CD14-positive monocyte (primary cell): ENCODE measurements around the gene MYCBP2. TPM values are rescaled to one million over a fixed set of nuclear protein-coding genes. Genes with fewer than 3 reads are reported as not detected.

ENCODE experiments used
- DNase-seq, 3 donors: peaks; one replicate each; pipeline ENCODE4 v3.0.0-alpha.2; 2011 to 2022
- H2AFZ ChIP-seq: 2 replicates; pipeline ENCODE4 v1.6.0; 2012; ENCODE audit warnings: mild to moderate bottlenecking, low read depth, low read length, inconsistent platforms; ENCODE audit not compliant: insufficient read depth, poor library complexity, severe bottlenecking
- H3K27ac ChIP-seq, 2 donors: 1 replicate in 1 of 2; 2 replicates in 1 of 2; pipeline ENCODE4 v1.5.1; 2012 to 2013; ENCODE audit warnings: low read length in 2 of 2, control low read depth in 1 of 2, inconsistent platforms in 1 of 2, low read depth in 1 of 2, mild to moderate bottlenecking in 1 of 2
- H3K27me3 ChIP-seq, 2 donors: one replicate each; pipeline versions ENCODE4 v1.6.0 to v1.6.1; 2011 to 2013; ENCODE audit warnings: low read length in 2 of 2; ENCODE audit not compliant: control insufficient read depth in 2 of 2, insufficient read depth in 2 of 2
- H3K36me3 ChIP-seq, 2 donors: replicated peaks in 1 of 2; 1 replicate in 1 of 2; 2 replicates in 1 of 2; pipeline versions ENCODE4 v1.5.1 to v1.6.1; 2012 to 2013; ENCODE audit warnings: low read length in 2 of 2, control low read depth in 1 of 2, inconsistent platforms in 1 of 2, mild to moderate bottlenecking in 1 of 2; ENCODE audit not compliant: insufficient read depth in 2 of 2, control insufficient read depth in 1 of 2
- H3K4me1 ChIP-seq, 2 donors: 1 replicate in 1 of 2; 2 replicates in 1 of 2; pipeline versions ENCODE4 v1.5.1 to v1.6.1; 2012 to 2013; ENCODE audit warnings: low read length in 2 of 2, control low read depth in 1 of 2, inconsistent platforms in 1 of 2, mild to moderate bottlenecking in 1 of 2, moderate library complexity in 1 of 2; ENCODE audit not compliant: insufficient read depth in 2 of 2, control insufficient read depth in 1 of 2
- H3K4me2 ChIP-seq: replicated peaks from 2 replicates; pipeline ENCODE3; 2012; ENCODE audit warnings: low read length, moderate library complexity, mild to moderate bottlenecking; ENCODE audit not compliant: poor library complexity, severe bottlenecking; ENCODE audit errors: extremely low read depth
- H3K4me3 ChIP-seq, 3 experiments: fragments of 200-600 bp in 1 of 3; sonication (generic) in 1 of 3; replicated peaks in 1 of 3; 1 replicate in 2 of 3; 2 replicates in 1 of 3; pipeline ENCODE4 v1.5.1; 2011 to 2013; ENCODE audit warnings: low read length in 3 of 3, mild to moderate bottlenecking in 3 of 3, control low read depth in 2 of 3, low read depth in 2 of 3, inconsistent platforms in 1 of 3, moderate library complexity in 1 of 3
- H3K79me2 ChIP-seq: 2 replicates; pipeline ENCODE4 v1.6.0; 2012; ENCODE audit warnings: mild to moderate bottlenecking, control low read depth, inconsistent platforms, low read length, moderate library complexity; ENCODE audit not compliant: insufficient read depth
- H3K9ac ChIP-seq: 2 replicates; pipeline ENCODE4 v1.6.0; 2017; ENCODE audit warnings: low read length, mild to moderate bottlenecking; ENCODE audit not compliant: insufficient read depth, poor library complexity, severe bottlenecking
- H3K9me3 ChIP-seq, 2 donors: replicated peaks in 1 of 2; 1 replicate in 1 of 2; 2 replicates in 1 of 2; pipeline versions ENCODE4 v1.5.1 to v1.6.1; 2012 to 2013; ENCODE audit warnings: low read length in 2 of 2, control low read depth in 1 of 2; ENCODE audit not compliant: control insufficient read depth in 1 of 2, insufficient read depth in 1 of 2
- H4K20me1 ChIP-seq: 2 replicates; pipeline ENCODE4 v1.6.0; 2012; ENCODE audit warnings: mild to moderate bottlenecking, low read length, control low read depth, moderate library complexity; ENCODE audit not compliant: insufficient read depth
- H3K27ac Mint-ChIP-seq, 7 donors: one replicate each; pipeline ENCODE4 v1.8.0; 2020; ENCODE audit warnings: mild to moderate bottlenecking in 7 of 7, mixed read lengths in 7 of 7, moderate library complexity in 6 of 7, inconsistent platforms in 2 of 7
- H3K27me3 Mint-ChIP-seq, 3 donors: one replicate each; pipeline ENCODE4 v1.8.0; 2021 to 2022; ENCODE audit warnings: low read depth in 3 of 3, mild to moderate bottlenecking in 3 of 3, mixed read lengths in 3 of 3, moderate library complexity in 3 of 3, inconsistent platforms in 1 of 3
- H3K36me3 Mint-ChIP-seq, 2 donors: one replicate each; pipeline ENCODE4 v1.8.0; 2020; ENCODE audit warnings: mixed read lengths in 2 of 2, inconsistent platforms in 1 of 2, mild to moderate bottlenecking in 1 of 2
- H3K4me1 Mint-ChIP-seq: one replicate; pipeline ENCODE4 v1.8.0; 2020; ENCODE audit warnings: mild to moderate bottlenecking, mixed read lengths
- H3K4me3 Mint-ChIP-seq, 2 donors: one replicate each; pipeline ENCODE4 v1.8.0; 2020; ENCODE audit warnings: mild to moderate bottlenecking in 2 of 2, mixed read lengths in 2 of 2, moderate library complexity in 1 of 2
- H3K9me3 Mint-ChIP-seq, 7 donors: one replicate each; pipeline ENCODE4 v1.8.0; 2020 to 2022; ENCODE audit warnings: mixed read lengths in 7 of 7, mild to moderate bottlenecking in 6 of 7, moderate library complexity in 6 of 7, inconsistent platforms in 2 of 7
- CTCF ChIP-seq: fragments of 200-600 bp; IDR thresholded peaks from one replicate; pipeline ENCODE4 v1.8.0; 2022; ENCODE audit warnings: antibody characterized with exemption, mild to moderate bottlenecking
- WGBS: methylation state at CpG from one replicate; pipeline ENCODE4 v1.1.5; 2013; ENCODE audit warnings: missing lambda C conversion rate; ENCODE audit not compliant: insufficient coverage; 5-methylcytosine and 5-hydroxymethylcytosine counted together
- intact Hi-C, 2 donors: fragments of 100-400 bp; cut with micrococcal nuclease; formaldehyde crosslinking; loops; one replicate each; pipeline versions ENCODE4 v1.15.0 to v1.15.1; 2023
- polyA plus RNA-seq, 3 donors: library from polyadenylated mRNA; depleted of rRNA in 1 of 3; unstranded in 2 of 3; stranded (reverse) in 1 of 3; fragments of 300-500 nt in 2 of 3; fragments of >200 nt in 1 of 3; fragmentation: Illumina TruSeq in 2 of 3; gene quantifications; 1 replicate in 2 of 3; 2 replicates in 1 of 3; pipeline ENCODE4 v1.2.3, GENCODE V29; 2012 to 2021

MYCBP2 gene
- polyA plus RNA-seq, 3 donors, result 7.6 to 51.5 (median 14.4) TPM

GRCh38 chr13:77055158-77055557 lies 271.7 kb downstream of the MYCBP2 start:
- no peak overlapping the region for H3K27ac ChIP-seq
- Mint-ChIP-seq H3K4me1 (no peaks in the 10 kb centered on the region), H3K36me3 (peaks cover 78 to 89% of the 10 kb centered on the region in 2 donors), H3K9me3 (no peaks in the 10 kb centered on the region), H3K27ac (peak overlapping the region in 1 of 7 donors; percentile 25), H3K27me3 (no peaks in the 10 kb centered on the region), H3K4me3 (no peak overlapping the region)
- no peak overlapping the region for H3K4me3 ChIP-seq
- no peaks in the 10 kb centered on the region for H3K27me3 ChIP-seq
- H3K79me2 ChIP-seq, result no peaks in the 10 kb centered on the region
- no peak overlapping the region for H3K9ac ChIP-seq
- H2AFZ ChIP-seq, result no peak overlapping the region
- intact Hi-C loops, result no loop called here
- H3K4me2 ChIP-seq, result no peak overlapping the region
- H3K4me1 ChIP-seq, result no peaks in the 10 kb centered on the region
- DNase-seq, result no peak
- H4K20me1 ChIP-seq, result no peaks in the 10 kb centered on the region
- H3K9me3 ChIP-seq, result no peaks in the 10 kb centered on the region
- TF ChIP-seq CTCF, result no peak
- no CpG with 5 or more reads among the region's 2 CpGs for WGBS
- H3K36me3 ChIP-seq, result peaks cover 94 to 100% of the 10 kb centered on the region in 2 donors

- H3K4me3 ChIP-seq, result no peak overlapping the region
- no peak overlapping the region for H2AFZ ChIP-seq
- Mint-ChIP-seq H3K27me3 (no peaks in the 10 kb centered on the region), H3K4me3 (no peak overlapping the region), H3K36me3 (peaks cover 66 to 79% of the 10 kb centered on the region in 2 donors), H3K9me3 (no peaks in the 10 kb centered on the region), H3K27ac (no peak overlapping the region), H3K4me1 (peaks cover 18% of the 10 kb centered on the region)
- no peak overlapping the region for H3K4me2 ChIP-seq
- TF ChIP-seq CTCF, result no peak
- WGBS, result 60% methylated on average over 1 of the region's 4 CpGs
- peaks cover 79 to 89% of the 10 kb centered on the region in 2 donors for H3K36me3 ChIP-seq
- no peaks in the 10 kb centered on the region for H3K79me2 ChIP-seq
- H3K9me3 ChIP-seq, result no peaks in the 10 kb centered on the region
- H3K4me1 ChIP-seq, result peaks cover 16 to 19% of the 10 kb centered on the region in 2 donors
- intact Hi-C loops, result no loop called here
- no peak for DNase-seq
- H3K27ac ChIP-seq, result no peak overlapping the region
- no peak overlapping the region for H3K9ac ChIP-seq
- no peaks in the 10 kb centered on the region for H4K20me1 ChIP-seq
- no peaks in the 10 kb centered on the region for H3K27me3 ChIP-seq
Measured at GRCh38 chr13:77053192-77053591, 273.7 kb downstream of the MYCBP2 start.
